IPS-11a (cell line): ENCODE measurements around the gene LRRC47.

Experiments
- H3K4me3 ChIP-seq: one replicate; pipeline ENCODE4 v1.5.1; 2013; ENCODE audit warnings: low read depth, low read length, control low read depth

Gene LRRC47

DNA sequence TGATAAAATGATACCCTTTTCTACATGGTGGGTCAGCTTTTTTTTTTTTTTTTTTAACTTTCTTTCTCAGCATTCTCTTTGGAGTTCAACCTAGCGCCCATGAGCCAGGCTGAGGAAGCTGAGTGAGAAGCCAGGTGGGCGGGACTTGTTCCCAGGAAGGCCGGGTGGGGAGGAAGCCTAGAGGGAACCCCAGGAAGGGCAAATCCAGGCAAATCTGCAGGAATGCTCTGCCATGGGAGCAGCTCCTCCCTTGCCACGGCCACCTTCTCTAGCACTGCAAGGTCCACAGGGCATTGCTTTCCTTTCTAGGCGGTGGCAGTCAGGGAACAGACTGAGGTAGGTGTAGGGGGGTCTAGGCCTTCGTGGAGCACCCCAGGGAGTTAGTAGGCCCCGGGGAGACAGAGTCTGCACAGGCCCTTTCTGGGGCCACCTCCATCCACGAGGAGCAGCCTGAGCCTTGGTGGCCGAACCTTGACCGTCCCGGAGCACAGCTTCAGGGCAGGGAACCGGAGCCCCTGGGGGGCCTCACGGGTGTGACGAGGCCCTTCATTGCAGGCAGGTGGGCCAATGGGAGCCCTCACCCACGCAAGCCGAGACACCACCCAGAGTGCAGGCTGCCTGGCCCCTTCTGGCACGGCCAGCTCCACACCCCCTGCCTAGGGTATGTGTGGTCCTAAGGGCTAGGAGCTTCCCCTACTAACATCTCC lies 62.3 kb downstream of the LRRC47 start:
- no peak overlapping the region for H3K4me3 ChIP-seq

GRCh38 chr1:3733094-3733882 lies 63.0 kb downstream of the LRRC47 start:
- H3K4me3 ChIP-seq = no peak overlapping the region

- H3K4me3 ChIP-seq = no peak overlapping the region
Measured at GRCh38 chr1:3732434-3733093, 63.7 kb downstream of the LRRC47 start.

DNA sequence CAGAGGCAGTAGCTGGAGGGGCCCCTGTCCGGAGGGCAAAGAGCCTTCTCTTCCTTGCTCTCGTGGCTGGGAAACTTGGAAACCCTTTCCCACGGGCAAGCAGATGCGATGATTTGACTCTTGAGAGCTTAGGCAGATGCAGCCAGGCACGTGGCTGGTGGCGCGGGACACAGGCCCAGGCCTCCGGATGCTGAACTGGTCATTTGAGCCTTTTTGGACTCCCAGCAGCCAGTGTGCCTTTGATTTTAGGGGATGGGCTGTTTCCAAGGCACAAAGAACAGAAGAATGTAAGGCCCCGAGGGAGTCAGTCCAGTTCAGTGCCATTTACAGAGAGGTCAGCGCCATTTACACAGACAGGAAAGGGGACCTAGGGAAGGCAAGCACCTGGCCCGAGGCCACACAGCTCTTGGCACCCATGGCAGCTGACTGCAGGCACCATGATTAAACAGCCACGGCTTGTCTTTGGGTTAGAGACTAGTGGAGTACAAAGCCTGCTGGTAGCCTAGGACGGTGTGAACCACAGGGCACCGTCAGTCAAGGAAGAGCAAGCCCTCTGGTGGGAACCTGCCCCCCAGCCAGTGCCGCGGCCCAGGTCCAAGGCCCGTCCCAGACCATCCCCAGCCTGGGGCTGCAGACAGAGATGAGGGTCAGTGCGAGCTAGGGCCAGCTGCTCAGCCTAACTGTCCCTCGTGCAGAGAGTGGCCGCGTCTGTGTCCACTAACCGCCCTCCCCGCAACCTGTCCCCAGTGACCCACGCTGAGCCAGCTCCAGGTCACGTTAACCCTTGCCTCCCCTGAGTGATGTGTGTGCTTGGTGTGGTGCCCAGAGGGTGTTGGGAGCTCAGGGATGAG lies 64.5 kb downstream of the LRRC47 start:
- H3K4me3 ChIP-seq = no peak overlapping the region

DNA sequence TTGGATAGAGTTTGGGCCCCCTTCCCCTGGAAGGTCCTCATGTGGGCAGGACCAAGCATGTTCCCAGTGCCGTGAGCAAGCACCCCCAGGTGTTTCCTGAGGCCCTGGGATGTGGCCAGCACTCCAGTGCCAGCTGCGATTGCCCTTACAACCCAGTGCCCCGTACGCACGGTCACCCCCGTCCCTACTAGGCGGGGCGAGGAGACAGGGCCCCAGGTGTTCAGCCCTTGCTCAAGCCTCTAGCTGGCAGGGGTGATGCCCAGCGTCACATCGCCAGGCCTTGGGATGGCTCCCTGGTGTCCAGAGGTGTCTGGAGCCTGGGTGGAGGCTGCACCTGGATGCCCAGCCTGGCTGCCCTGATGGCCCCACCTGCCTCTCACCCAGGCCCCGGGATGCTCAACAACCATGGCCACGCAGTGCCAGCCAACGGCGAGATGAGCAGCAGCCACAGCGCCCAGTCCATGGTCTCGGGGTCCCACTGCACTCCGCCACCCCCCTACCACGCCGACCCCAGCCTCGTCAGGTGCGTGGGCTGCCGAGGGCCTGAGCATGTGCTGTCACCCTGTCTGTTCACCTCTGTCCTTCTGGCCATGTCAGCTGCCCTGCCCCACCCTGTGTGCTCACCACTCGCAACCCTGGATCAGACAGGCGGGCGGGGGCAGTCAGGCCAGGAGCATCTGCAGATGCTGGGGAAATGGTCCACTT lies 65.6 kb downstream of the LRRC47 start:
- no peak overlapping the region for H3K4me3 ChIP-seq

DNA sequence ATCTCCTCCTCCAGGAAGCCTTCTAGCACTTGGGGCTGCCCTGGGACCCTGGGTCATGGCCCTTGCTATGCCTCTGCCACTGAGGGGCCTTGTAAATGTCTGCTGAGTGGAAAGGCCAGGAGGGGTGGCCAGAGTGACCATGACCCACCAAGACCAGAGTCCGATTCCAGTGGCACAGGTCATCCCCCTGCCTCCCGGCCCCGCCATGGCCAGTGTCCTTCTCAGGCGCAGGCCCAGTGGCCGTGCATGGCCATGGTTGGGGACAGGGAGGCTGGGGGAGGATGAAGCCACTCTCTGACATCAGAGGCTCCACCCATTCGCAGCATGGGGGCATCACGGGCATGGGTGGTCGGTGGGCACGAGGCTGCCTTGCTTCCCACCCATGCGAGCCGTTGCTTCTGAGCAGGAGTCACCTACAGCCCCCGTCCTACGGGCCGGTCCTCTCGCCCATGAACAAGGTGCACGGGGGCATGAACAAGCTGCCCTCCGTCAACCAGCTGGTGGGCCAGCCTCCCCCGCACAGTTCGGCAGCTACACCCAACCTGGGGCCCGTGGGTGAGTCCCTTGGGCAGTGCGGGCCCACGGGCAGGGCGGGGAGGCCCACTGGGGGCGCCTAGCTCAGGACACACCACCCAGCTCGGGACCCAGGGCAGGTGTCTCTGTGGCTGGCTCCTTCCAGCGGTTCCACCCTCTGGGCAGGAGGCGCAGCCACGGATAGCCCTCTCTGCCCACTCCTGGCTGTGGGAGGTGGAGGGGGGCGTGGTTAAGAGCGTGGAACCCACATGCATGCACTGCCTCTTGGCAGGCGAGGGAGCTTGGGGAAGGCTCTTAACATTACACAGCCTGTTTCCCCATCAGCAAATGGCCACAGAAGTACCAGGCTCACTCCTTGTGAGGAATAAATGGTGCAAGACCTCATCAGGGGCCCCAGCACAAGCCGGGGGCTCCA lies 66.4 kb downstream of the LRRC47 start:
- no peak overlapping the region for H3K4me3 ChIP-seq
